HG02870 (cell line): ENCODE results near the gene ZNF148.
"Not testable (repeated sequence)": the region's sequence is repeated elsewhere in the genome, so short reads cannot be mapped to it uniquely, and the experiment has no call there.

ENCODE experiments used
- ATAC-seq: cut with Tn5 transposase; IDR thresholded peaks from one replicate; pipeline ENCODE4 v1.9.1; 2021; ENCODE audit warnings: mild to moderate bottlenecking, moderate library complexity; ENCODE audit not compliant: unreplicated experiment

ZNF148 gene

GRCh38 chr3:125374996-125375941 is at the start of gene ZNF148:
Gene ZNF148, minus strand, starts transcription at chr3:125375325. Its CDS starts 61,685 bp downstream, at chr3:125313640.
- peak; percentile 89 for ATAC-seq

GRCh38 chr3:125418306-125418705 is 43.2 kb upstream of the ZNF148 start:
- no peak for ATAC-seq

GRCh38 chr3:125416235-125416634 is 41.1 kb upstream of the ZNF148 start:
- no peak for ATAC-seq

- ATAC-seq = no peak
These were observed 39.5 kb upstream of the ZNF148 start for GRCh38 chr3:125414669-125415068.

GRCh38 chr3:125410922-125411321 is 35.8 kb upstream of the ZNF148 start:
- no peak for ATAC-seq

- ATAC-seq = no peak
These were observed 30.9 kb upstream of the ZNF148 start for GRCh38 chr3:125406070-125406469.

- not testable (repeated sequence) for ATAC-seq
These were observed 30.4 kb upstream of the ZNF148 start for GRCh38 chr3:125405515-125405914.

GRCh38 chr3:125403789-125404188 is 28.7 kb upstream of the ZNF148 start:
- no peak for ATAC-seq

- no peak for ATAC-seq
These were observed 27.5 kb upstream of the ZNF148 start for GRCh38 chr3:125402639-125403038.

- no peak for ATAC-seq
These were observed 26.3 kb upstream of the ZNF148 start for GRCh38 chr3:125401402-125401801.

GRCh38 chr3:125398952-125399351 is 23.8 kb upstream of the ZNF148 start:
- ATAC-seq = no peak

GRCh38 chr3:125395091-125395490 is 20.0 kb upstream of the ZNF148 start:
- ATAC-seq = no peak

GRCh38 chr3:125394406-125394805 is 19.3 kb upstream of the ZNF148 start:
- ATAC-seq = no peak

- ATAC-seq = no peak
These were observed 14.2 kb upstream of the ZNF148 start for GRCh38 chr3:125389282-125389681.

GRCh38 chr3:125388369-125388768 is 13.2 kb upstream of the ZNF148 start:
- not testable (repeated sequence) for ATAC-seq

GRCh38 chr3:125386811-125387210 is 11.7 kb upstream of the ZNF148 start:
- no peak for ATAC-seq

- ATAC-seq = no peak
These were observed 8.6 kb upstream of the ZNF148 start for GRCh38 chr3:125383744-125384143.

GRCh38 chr3:125382298-125382697 is 7.2 kb upstream of the ZNF148 start:
- no peak for ATAC-seq

GRCh38 chr3:125381743-125382142 is 6.6 kb upstream of the ZNF148 start:
- ATAC-seq = peak; percentile 65

- ATAC-seq = no peak
These were observed 6.2 kb upstream of the ZNF148 start for GRCh38 chr3:125381314-125381713.

GRCh38 chr3:125379483-125379882 is 4.4 kb upstream of the ZNF148 start:
- no peak for ATAC-seq

GRCh38 chr3:125378762-125379161 is 3.6 kb upstream of the ZNF148 start:
- no peak for ATAC-seq
